Stimulated activated CD8-positive, alpha-beta memory T cell treated with anti-CD3 and anti-CD28 coated beads, Interleukin-15, amount 100 ng/mL, for 1 hour (primary cell): Measurements from ENCODE around the gene C3orf20.

Experiments
- DNase-seq: peaks from one replicate; pipeline ENCODE4 v3.0.0-alpha.2; 2020; ENCODE audit warnings: low read depth

Gene C3orf20

GRCh38 chr3:14816359-14816758 lies 141.4 kb downstream of the C3orf20 start:
- no peak for DNase-seq

GRCh38 chr3:14818804-14819500 lies 144.0 kb downstream of the C3orf20 start, which contains the start of gene FGD5:
Gene FGD5, plus strand, starts transcription at chr3:14818962. Its CDS starts 110 bp downstream, at chr3:14819072.
- DNase-seq, result no peak

DNA sequence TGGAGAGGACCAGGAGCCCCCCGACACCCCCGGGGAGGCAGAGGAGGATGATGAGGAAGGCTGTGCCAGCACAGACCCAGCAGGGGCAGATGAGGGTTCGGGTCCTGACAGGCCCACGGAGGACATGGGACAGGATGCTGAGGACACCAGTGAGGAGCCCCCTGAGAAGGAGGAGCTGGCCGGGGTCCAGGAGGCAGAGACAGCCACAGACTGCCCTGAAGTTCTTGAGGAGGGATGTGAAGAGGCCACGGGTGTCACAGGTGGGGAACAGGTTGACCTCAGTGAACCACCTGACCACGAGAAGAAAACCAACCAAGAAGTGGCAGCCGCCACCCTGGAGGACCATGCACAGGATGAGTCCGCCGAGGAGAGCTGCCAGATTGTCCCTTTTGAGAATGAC lies 144.7 kb downstream of the C3orf20 start:
- DNase-seq, result no peak

GRCh38 chr3:14820156-14820555 lies 145.2 kb downstream of the C3orf20 start:
- DNase-seq, result no peak

GRCh38 chr3:14821151-14821550 lies 146.2 kb downstream of the C3orf20 start:
- no peak for DNase-seq

GRCh38 chr3:14822134-14822533 lies 147.2 kb downstream of the C3orf20 start:
- no peak for DNase-seq
